T-helper 17 cell (primary cell): ENCODE data around the gene SLC22A5. TPM values are rescaled to one million over a fixed set of nuclear protein-coding genes. Genes with fewer than 3 reads are reported as not detected.
"Not testable (repeated sequence)": the region's sequence is repeated elsewhere in the genome, so short reads cannot be mapped to it uniquely, and the experiment has no call there.

Experiments
- ATAC-seq: fragments of 150-1000 bp; cut with Tn5 transposase; 2 replicates; pipeline ENCODE4 v1.10.0; 2021; ENCODE audit warnings: mild to moderate bottlenecking, moderate library complexity
- DNase-seq, 3 donors: peaks; one replicate each; pipeline versions ENCODE4 v3.0.0 to v3.0.0-alpha.2; 2020 to 2021
- H3K9me3 ChIP-seq: one replicate; pipeline ENCODE4 v1.7.0; 2013; ENCODE audit warnings: low read length, mild to moderate bottlenecking; ENCODE audit not compliant: control insufficient read depth, poor library complexity, severe bottlenecking
- H3K27ac Mint-ChIP-seq: one replicate; pipeline ENCODE4 v1.8.0; 2022; ENCODE audit warnings: mild to moderate bottlenecking, moderate library complexity, mixed read lengths
- H3K27me3 Mint-ChIP-seq: one replicate; pipeline ENCODE4 v1.8.0; 2022; ENCODE audit warnings: mixed read lengths
- H3K36me3 Mint-ChIP-seq: one replicate; pipeline ENCODE4 v1.8.0; 2022; ENCODE audit warnings: low read depth, mixed read lengths
- H3K4me1 Mint-ChIP-seq: one replicate; pipeline ENCODE4 v1.8.0; 2022; ENCODE audit warnings: mild to moderate bottlenecking, mixed read lengths
- H3K4me3 Mint-ChIP-seq: one replicate; pipeline ENCODE4 v1.8.0; 2022; ENCODE audit warnings: mild to moderate bottlenecking, moderate library complexity, mixed read lengths
- total RNA-seq, 4 donors: library from RNA in 2 of 4; stranded (reverse) in 2 of 4; gene quantifications; one replicate each; pipeline ENCODE4 v1.2.3 and lab custom pipeline; 2022 to 2026

SLC22A5 gene
- total RNA-seq, 2 donors from 2014 or later: 3.4 to 3.7 TPM

DNA sequence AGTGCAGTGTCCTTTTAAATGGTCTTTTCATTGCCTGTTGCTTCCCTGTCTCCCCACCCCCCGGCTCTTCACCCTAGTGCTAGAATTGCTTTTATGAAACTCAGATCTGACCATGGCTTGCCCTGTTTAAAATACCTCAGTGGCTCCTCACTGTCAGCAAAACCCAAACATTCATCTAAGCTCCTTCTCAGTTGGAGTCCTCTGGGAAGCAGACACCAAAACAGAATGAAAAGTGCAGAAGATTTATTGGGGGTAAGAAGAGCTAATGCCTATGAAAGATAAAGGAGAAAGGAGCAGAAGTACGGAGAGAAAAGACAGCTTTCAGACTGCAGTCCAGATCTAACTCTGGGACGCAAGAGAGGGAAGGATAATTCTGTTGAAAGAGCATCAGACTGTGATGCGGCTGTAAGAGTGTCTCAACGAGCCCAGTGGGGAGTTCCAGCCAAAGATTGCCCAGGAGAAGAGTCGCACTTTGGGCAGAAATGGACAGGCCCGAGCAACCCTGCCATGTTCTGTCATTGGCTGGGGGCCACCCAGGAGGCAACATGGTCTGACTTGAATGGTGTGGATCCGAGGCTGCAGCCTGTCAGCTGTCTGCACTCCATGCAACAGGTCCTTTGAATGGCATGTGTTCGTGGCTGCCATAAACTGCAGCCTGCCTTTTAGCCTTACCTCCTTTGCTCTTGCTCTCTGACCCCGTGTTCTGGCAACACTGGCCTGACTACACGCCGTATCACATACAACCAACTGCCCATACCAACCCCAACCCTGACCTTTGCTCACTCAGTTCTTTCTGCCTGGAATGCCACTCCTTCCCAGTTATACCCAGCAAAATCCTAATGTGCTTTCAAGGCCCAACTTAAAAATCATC, 65.1 kb downstream of the SLC22A5 start:
- Mint-ChIP-seq H3K4me1 (peaks cover 77% of the 10 kb centered on the region), H3K27ac (peak overlapping the region; percentile 95), H3K36me3 (peaks cover 11% of the 10 kb centered on the region), H3K4me3 (peak overlapping the region; percentile 58), H3K27me3 (no peaks in the 10 kb centered on the region)
- no peaks in the 10 kb centered on the region for H3K9me3 ChIP-seq
- DNase-seq (no peak), ATAC-seq (no peak)

DNA sequence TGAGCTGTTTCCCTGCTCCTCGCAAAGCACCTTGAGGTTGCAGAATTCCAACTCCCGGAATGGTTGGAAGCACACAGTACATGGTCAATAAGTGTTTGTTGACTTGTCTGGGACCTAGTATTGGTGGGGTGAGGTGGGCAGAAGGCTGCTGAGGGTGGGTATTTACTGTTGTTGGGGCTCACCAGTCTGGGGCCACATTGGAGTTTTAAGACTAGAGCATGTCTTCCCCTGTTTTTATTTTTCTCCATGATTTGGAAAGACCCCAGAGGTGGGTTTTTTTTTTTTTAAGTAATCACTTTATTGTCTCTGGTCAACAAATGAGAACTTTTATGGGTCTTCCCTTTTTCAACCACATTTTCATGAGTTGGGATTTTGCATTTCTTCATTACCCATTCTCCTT, 65.9 kb downstream of the SLC22A5 start:
- H3K27ac Mint-ChIP-seq: peak overlapping the region; percentile 95
- H3K9me3 ChIP-seq: no peaks in the 10 kb centered on the region
- H3K4me3 Mint-ChIP-seq: no peak overlapping the region
- peaks cover 70% of the 10 kb centered on the region for H3K4me1 Mint-ChIP-seq
- no peak for DNase-seq
- peaks cover 9% of the 10 kb centered on the region for H3K36me3 Mint-ChIP-seq
- ATAC-seq: no peak
- no peaks in the 10 kb centered on the region for H3K27me3 Mint-ChIP-seq

DNA sequence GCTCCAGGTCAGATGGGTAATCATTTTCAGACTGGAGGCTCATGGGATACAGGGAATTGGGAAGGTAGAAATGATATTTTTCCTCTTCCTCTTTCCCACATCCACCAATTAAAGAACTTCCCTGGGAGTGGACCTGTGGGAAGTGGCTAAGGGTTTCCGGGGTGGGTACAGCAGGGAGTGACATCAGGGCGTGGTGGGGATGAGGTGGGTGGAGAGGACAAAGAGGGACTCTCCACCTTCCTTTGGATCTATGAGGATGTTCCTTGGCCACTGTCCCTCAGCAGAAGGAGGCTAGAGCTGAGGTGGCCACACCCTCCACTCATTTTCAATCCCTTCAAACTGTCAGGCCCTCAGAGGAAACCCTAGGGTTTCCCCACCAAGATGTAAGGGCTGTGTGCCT, 66.4 kb downstream of the SLC22A5 start:
- no peaks in the 10 kb centered on the region for H3K9me3 ChIP-seq
- peak overlapping the region; percentile 95 for H3K27ac Mint-ChIP-seq
- DNase-seq (no peak), ATAC-seq (no peak)
- H3K4me1 Mint-ChIP-seq: peaks cover 65% of the 10 kb centered on the region
- peak overlapping the region; percentile 25 for H3K4me3 Mint-ChIP-seq
- peaks cover 9% of the 10 kb centered on the region for H3K36me3 Mint-ChIP-seq
- H3K27me3 Mint-ChIP-seq: no peaks in the 10 kb centered on the region

DNA sequence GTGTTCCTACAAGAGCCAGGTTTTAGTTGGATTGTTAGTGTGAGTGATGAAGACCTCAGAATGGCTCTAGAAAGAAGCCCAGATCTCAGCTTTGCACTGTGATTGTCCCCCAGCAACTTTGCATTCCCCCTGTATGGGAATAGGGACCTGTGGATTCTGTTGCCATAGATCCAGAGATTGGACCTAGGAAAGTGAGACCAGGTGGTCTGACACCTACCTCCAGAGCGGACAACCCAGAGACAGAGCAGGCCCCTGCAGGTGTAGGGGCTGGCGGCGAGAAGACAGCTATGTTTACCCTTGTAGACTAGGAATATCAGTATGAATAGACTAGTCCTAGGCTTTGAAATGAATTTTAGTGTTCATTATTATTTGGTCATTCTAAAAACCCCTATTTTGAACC, 67.4 kb downstream of the SLC22A5 start:
- Mint-ChIP-seq H3K4me1 (peaks cover 58% of the 10 kb centered on the region), H3K27ac (peak overlapping the region; percentile 95), H3K36me3 (peaks cover 9% of the 10 kb centered on the region), H3K4me3 (peak overlapping the region; percentile 80), H3K27me3 (no peaks in the 10 kb centered on the region)
- ATAC-seq (no peak), DNase-seq (no peak)
- H3K9me3 ChIP-seq: no peaks in the 10 kb centered on the region

DNA sequence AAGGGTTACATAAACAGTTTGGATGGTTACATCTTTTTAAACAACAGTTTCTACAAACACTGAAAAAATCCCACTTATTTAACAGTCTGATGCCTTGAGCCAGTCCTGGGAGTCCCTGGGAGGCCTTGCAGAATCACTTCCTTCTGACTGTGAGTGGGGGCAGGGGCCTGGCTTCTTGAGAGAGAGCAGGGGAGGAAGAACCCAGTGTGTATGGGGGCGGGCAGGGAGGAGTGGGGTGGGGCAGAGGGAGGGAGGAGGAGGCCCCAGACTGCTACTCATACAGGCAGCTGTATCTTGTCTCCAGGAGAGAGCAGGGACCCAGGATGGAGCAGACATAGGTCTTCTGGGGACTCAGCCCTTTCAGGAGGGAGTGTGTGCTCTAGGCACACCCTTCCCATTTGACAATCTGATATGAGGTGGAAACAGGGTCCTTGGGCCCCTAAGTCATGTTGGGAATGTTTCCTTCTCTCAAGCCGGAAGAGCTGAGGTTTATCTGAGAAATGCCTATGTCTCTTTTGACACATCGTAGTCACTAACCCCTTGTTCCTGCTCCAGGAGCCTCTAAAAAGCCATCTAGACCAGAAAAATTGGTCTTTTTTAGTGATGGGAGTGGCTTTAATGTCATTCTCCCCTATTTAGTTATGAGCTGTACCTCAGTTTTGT, 68.2 kb downstream of the SLC22A5 start:
- peak overlapping the region; percentile 80 for H3K4me3 Mint-ChIP-seq
- H3K36me3 Mint-ChIP-seq: peaks cover 6% of the 10 kb centered on the region
- peak; percentile 88 for ATAC-seq

DNA sequence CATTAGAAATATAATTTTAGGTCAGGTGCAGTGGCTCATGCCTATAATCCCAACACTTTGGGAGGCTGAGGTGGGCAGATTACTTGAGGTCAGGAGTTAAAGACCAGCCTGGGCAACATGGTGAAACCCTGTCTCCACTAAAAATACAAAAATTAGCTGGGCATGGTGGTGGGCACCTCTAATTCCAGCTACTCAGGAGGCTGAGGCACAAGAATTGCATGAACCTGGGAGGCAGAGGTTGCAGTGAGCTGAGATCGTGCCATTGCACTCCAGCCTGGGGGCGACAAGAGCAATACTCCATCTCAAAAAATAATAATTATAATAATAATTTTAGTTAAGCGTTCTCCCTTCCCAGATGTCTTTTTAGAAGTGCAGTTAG, 68.7 kb downstream of the SLC22A5 start:
- peak overlapping the region; percentile 95 for H3K27ac Mint-ChIP-seq
- ATAC-seq, DNase-seq, H3K27me3 Mint-ChIP-seq, H3K9me3 ChIP-seq, H3K36me3 Mint-ChIP-seq: not testable (repeated sequence)
- H3K4me3 Mint-ChIP-seq: peak overlapping the region; percentile 80
- H3K4me1 Mint-ChIP-seq: peaks cover 55% of the 10 kb centered on the region

More for the DNA sequence above, 68.2 kb downstream of the SLC22A5 start:
- peaks cover 56% of the 10 kb centered on the region for H3K4me1 Mint-ChIP-seq
- no peaks in the 10 kb centered on the region for H3K27me3 Mint-ChIP-seq
- peak overlapping the region; percentile 95 for H3K27ac Mint-ChIP-seq
- H3K9me3 ChIP-seq: no peaks in the 10 kb centered on the region
- peak in 1 of 3 donors; percentile 33 for DNase-seq

DNA sequence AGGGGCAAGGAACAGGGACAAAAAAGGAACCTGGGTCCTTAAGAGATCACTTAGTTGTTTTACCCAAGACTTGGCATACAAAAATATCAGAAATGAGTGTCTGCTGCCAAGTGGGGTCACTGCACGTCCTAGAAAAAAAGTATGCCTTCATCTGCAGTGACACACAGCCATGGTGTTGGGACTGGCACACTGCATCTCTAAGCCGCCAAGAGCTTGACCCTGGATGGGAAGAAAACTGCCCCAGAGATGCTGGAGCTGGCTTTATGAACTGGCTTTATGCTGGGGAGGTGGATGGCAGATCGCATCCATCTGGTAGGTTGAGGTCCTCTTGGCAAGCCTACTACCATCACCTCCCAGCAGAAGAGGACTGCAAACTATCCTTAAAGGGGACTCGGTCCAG, 69.4 kb downstream of the SLC22A5 start:
- Mint-ChIP-seq H3K4me1 (peaks cover 54% of the 10 kb centered on the region), H3K27ac (peak overlapping the region; percentile 95), H3K4me3 (peak overlapping the region; percentile 19), H3K27me3 (no peaks in the 10 kb centered on the region), H3K36me3 (peaks cover 5% of the 10 kb centered on the region)
- ATAC-seq (no peak), DNase-seq (no peak)
- no peaks in the 10 kb centered on the region for H3K9me3 ChIP-seq

DNA sequence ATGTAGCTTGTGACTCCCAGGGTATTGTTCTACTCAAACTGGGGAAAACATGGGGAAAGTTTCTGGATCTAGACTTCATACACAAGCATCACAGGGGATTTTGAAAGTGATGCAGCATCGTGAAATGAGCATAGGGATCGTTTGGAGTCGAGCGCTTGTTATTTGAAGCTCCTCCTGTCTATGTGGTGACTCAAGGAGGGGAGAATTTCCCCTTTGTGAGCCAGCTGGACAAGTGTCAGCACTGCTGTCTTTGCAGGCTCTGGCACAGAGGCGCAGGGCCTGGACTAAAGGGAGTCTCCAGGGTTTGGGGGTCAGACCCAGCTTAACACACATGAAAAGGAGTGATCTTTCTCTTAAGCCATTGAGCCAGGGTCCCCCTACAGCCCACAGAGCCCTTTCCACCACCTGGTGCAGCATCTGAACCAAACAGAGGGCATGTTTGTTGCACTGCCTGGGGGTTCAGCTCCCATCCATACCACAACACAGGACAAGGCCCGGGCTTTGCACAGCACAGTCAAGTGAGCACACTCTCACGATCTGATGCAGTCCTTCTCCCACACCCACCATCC, 70.1 kb downstream of the SLC22A5 start:
- Mint-ChIP-seq H3K36me3 (peaks cover 2% of the 10 kb centered on the region), H3K4me1 (peaks cover 52% of the 10 kb centered on the region), H3K4me3 (peak overlapping the region; percentile 9), H3K27ac (peak overlapping the region; percentile 95), H3K27me3 (no peaks in the 10 kb centered on the region)
- H3K9me3 ChIP-seq: no peaks in the 10 kb centered on the region
- ATAC-seq (no peak), DNase-seq (no peak)

DNA sequence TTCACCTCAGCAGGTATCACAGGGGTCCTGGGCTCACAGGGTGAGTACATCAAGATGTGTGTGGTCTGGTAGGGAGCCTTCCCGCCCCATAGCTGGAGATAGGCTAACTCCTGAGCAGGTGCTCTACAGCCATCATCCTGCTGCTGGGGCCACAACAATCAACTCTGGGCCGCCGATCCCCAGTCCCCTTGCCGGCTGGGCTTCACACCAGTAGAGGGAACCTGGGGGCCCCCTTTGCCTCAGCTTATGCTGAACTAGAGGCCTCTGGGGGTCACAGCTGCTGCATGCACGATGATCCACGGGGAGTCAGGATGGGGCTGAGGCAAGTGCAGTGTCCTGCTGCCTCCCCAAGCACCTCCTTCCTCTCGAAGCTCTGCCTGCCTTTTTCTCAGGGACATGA, 74.6 kb downstream of the SLC22A5 start:
- H3K27ac Mint-ChIP-seq: peak overlapping the region; percentile 89
- peaks cover 8% of the 10 kb centered on the region for H3K36me3 Mint-ChIP-seq
- DNase-seq (no peak), ATAC-seq (no peak)
- no peaks in the 10 kb centered on the region for H3K9me3 ChIP-seq
- no peaks in the 10 kb centered on the region for H3K27me3 Mint-ChIP-seq
- H3K4me3 Mint-ChIP-seq: no peak overlapping the region
- peaks cover 53% of the 10 kb centered on the region for H3K4me1 Mint-ChIP-seq

Other genes with a start within 250 kb of the SLC22A5 start
- gene P4HA2, start 141.9 kb upstream of the SLC22A5 start, total RNA-seq: under 1 TPM in 1 of 2 donors, not detected in 1; 0.50 TPM
- gene PDLIM4, start 112.0 kb upstream of the SLC22A5 start, total RNA-seq: not detected
- gene SLC22A4, start 75.3 kb upstream of the SLC22A5 start, total RNA-seq: under 1 TPM in 1 of 2 donors, not detected in 1; 0.70 TPM
- gene IRF1, start 121.1 kb downstream of the SLC22A5 start, total RNA-seq: 100 to 1,000 TPM; 590 to 639 TPM
- not detected for gene IL5, start 173.8 kb downstream of the SLC22A5 start, total RNA-seq
- gene RAD50, start 187.3 kb downstream of the SLC22A5 start, total RNA-seq: 10 to 100 TPM; 20.4 to 22.2 TPM